ENCODE results near the gene DENND10.

GRCh38 chr10:119132521-119133345, 28.8 kb downstream of the DENND10 start:
- no peak for TF ChIP-seq CTCF (IDR thresholded peaks at IDR 0.05; ENCODE audit: insufficient read depth, low read length, poor library complexity, severe bottlenecking)
- no peak for TF ChIP-seq EZH2phosphoT487 (conservative IDR thresholded peaks at IDR 0.05; ENCODE audit: low read length)
